HG02678 (cell line): ENCODE measurements around the gene FOLR1.

Experiments
- ATAC-seq: cut with Tn5 transposase; IDR thresholded peaks from one replicate; pipeline ENCODE4 v1.9.1; 2021; ENCODE audit warnings: mild to moderate bottlenecking, moderate library complexity; ENCODE audit not compliant: unreplicated experiment

The FOLR1 gene

DNA sequence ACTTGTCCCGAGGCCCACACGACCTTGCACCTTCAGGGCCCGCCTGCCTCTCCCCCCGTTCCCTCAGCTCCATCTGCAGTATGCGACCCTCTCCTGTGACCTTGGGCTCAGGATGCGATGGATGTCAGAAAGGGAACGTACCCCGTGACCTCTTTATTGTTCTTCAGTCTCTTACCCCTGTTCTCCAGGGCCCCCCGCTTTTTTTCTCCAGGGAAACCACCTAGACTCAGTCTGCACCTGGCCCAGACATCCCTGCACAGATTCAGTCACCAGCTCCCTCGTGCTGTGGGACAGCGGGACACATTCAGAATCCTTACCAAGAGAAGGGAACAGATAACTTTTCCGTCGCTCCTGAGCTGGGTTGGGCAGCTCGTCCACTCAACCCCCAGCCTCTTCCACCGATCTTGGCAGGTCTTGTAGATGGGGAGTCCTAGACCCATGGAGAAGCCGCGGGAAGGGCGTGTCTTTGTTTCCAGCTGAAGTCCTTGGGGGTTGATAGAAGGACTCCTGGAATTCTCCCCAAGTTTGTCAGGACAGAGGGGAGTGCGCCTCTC is 53.4 kb downstream of the FOLR1 start:
- no peak for ATAC-seq
